Endothelial cell of umbilical vein (primary cell): ENCODE measurements around the gene E2F2. TPM values are rescaled to one million over a fixed set of nuclear protein-coding genes. Genes with fewer than 3 reads are reported as not detected.

ENCODE experiments used
- BruUV-seq: library from RNA; stranded (reverse); fragments of 400-500 nt; replicated peaks from 2 replicates; lab custom pipeline; 2021; lab: Mats Ljungman, UMichigan
- CTCF ChIA-PET: fragments of 300-600, 350-600 bp; sonication (Branson Sonifier 250); formaldehyde crosslinking; loops from one replicate; lab custom pipeline; 2021; ENCODE audit warnings: antibody characterized with exemption, inconsistent platforms; lab: Charles Lee
- POLR2A ChIA-PET: fragments of 300-600, 350-600 bp; sonication (Branson Sonifier 250); formaldehyde crosslinking; loops from one replicate; lab custom pipeline; 2021; ENCODE audit warnings: antibody characterized with exemption, inconsistent platforms; lab: Charles Lee
- DNase-seq: peaks from one replicate; pipeline ENCODE4 v3.0.0-alpha.2; 2011; ENCODE audit warnings: low read depth, low spot score
- FAIRE-seq: peaks from 2 replicates; lab custom pipeline; 2011; peaks lifted over from hg19 to GRCh38; lab: Jason Lieb, UNC
- H2AFZ ChIP-seq: 2 replicates; pipeline ENCODE4 v1.6.0; 2012; ENCODE audit warnings: low read depth, low read length, control low read depth, inconsistent platforms
- H3K27ac ChIP-seq: 2 replicates; pipeline ENCODE4 v1.5.1; 2011; ENCODE audit warnings: low read depth, mild to moderate bottlenecking, control low read depth, low read length, moderate library complexity; ENCODE audit not compliant: insufficient read depth
- H3K27me3 ChIP-seq, 2 experiments: 2 replicates each; pipeline versions ENCODE4 v1.6.0 to v1.6.1; 2011; ENCODE audit warnings: low read length in 2 of 2, mixed read lengths in 1 of 2; ENCODE audit not compliant: control insufficient read depth in 2 of 2, insufficient read depth in 2 of 2
- H3K36me3 ChIP-seq, 2 experiments: 2 replicates in 1 of 2; 3 replicates in 1 of 2; pipeline ENCODE4 v1.5.1; 2011; ENCODE audit warnings: low read length in 2 of 2, mild to moderate bottlenecking in 1 of 2, moderate library complexity in 1 of 2; ENCODE audit not compliant: control insufficient read depth in 2 of 2, insufficient read depth in 2 of 2; ENCODE audit errors: extremely low read depth in 1 of 2
- H3K4me1 ChIP-seq: 3 replicates; pipeline ENCODE4 v1.5.1; 2011; ENCODE audit warnings: mild to moderate bottlenecking, low read length; ENCODE audit not compliant: control insufficient read depth, insufficient read depth; ENCODE audit errors: extremely low read depth
- H3K4me2 ChIP-seq: 2 replicates; pipeline ENCODE4 v1.6.1; 2011; ENCODE audit warnings: low read length, control low read depth, mixed read lengths; ENCODE audit not compliant: insufficient read depth
- H3K4me3 ChIP-seq, 3 experiments: fragments of 200-600 bp in 1 of 3; sonication (generic), shearing (Covaris generic) in 1 of 3; replicated peaks in 1 of 3; 2 replicates each; pipeline ENCODE4 v1.5.1; 2011 to 2016; ENCODE audit warnings: control low read depth in 3 of 3, low read length in 3 of 3, mild to moderate bottlenecking in 2 of 3, inconsistent platforms in 1 of 3, low read depth in 1 of 3, moderate library complexity in 1 of 3; ENCODE audit not compliant: insufficient read depth in 1 of 3
- H3K79me2 ChIP-seq: 2 replicates; pipeline ENCODE4 v1.6.0; 2012; ENCODE audit warnings: low read length, inconsistent platforms; ENCODE audit not compliant: control insufficient read depth, insufficient read depth
- H3K9ac ChIP-seq: replicated peaks from 2 replicates; pipeline ENCODE3; 2011; ENCODE audit warnings: low read length, control low read depth; ENCODE audit not compliant: insufficient read depth; ENCODE audit errors: extremely low read depth
- H3K9me1 ChIP-seq: replicated peaks from 3 replicates; pipeline ENCODE4 v1.6.0; 2011; ENCODE audit warnings: mild to moderate bottlenecking, low read length; ENCODE audit not compliant: control insufficient read depth, insufficient read depth; ENCODE audit errors: extremely low read depth
- H3K9me3 ChIP-seq: replicated peaks from 2 replicates; pipeline ENCODE4 v1.5.1; 2012; ENCODE audit warnings: low read length, inconsistent platforms; ENCODE audit not compliant: control insufficient read depth, insufficient read depth
- H4K20me1 ChIP-seq: replicated peaks from 2 replicates; pipeline ENCODE3; 2011; ENCODE audit warnings: mild to moderate bottlenecking, low read length; ENCODE audit not compliant: control insufficient read depth, insufficient read depth; ENCODE audit errors: extremely low read depth
- CTCF ChIP-seq, 2 donors: IDR thresholded peaks; 1 replicate in 1 of 2; 2 replicates in 1 of 2; pipeline ENCODE4 v1.5.1; 2011; ENCODE audit warnings: low read length in 2 of 2, mild to moderate bottlenecking in 2 of 2, moderate library complexity in 2 of 2, control low read depth in 1 of 2, inconsistent platforms in 1 of 2, low read depth in 1 of 2; ENCODE audit not compliant: insufficient read depth in 1 of 2; ENCODE audit errors: extremely low read depth in 1 of 2
- dilution Hi-C: fragments of 300-500 bp; cut with MboI; formaldehyde crosslinking; loops from one replicate; pipeline ENCODE4 v1.15.0; 2019; ENCODE audit warnings: low sequenced_read_pairs; ENCODE audit not compliant: extremely low pct_ligation_motif_present
- intact Hi-C: fragments of 100-400 bp; cut with micrococcal nuclease; formaldehyde crosslinking; loops from one replicate; pipeline ENCODE4 v1.10.0; 2022
- polyA plus RNA-seq, 4 experiments: library from polyadenylated mRNA; depleted of rRNA in 3 of 4; stranded (reverse) in 3 of 4; unstranded in 1 of 4; fragments of >200 nt; gene quantifications; 2 replicates each; pipeline versions ENCODE4 v1.2.1 to v1.2.3, GENCODE V29; 2011 to 2012; ENCODE audit warnings: missing spikeins in 1 of 4
- total RNA-seq: library from RNA; stranded (reverse); gene quantifications from 2 replicates; pipeline ENCODE4 v1.2.3, GENCODE V29; 2021

Gene E2F2
- total and polyA plus RNA-seq, 2 donors (not counting 3 experiments of a cell fraction or from before 2014, with no cell fraction given), result 1.1 to 5.6 TPM

GRCh38 chr1:23478896-23479665 is 52.0 kb downstream of the E2F2 start:
- Histone ChIP-seq H3K4me2 (no peak overlapping the region), H3K79me2 (no peaks in the 10 kb centered on the region)

More at GRCh38 chr1:23478896-23479665, 52.0 kb downstream of the E2F2 start:
- Histone ChIP-seq H2AFZ (no peak overlapping the region), H3K9me1 (no peaks in the 10 kb centered on the region), H3K27ac (no peak overlapping the region), H4K20me1 (no peaks in the 10 kb centered on the region), H3K27me3 (no peaks in the 10 kb centered on the region), H3K9me3 (no peaks in the 10 kb centered on the region), H3K4me3 (no peak overlapping the region), H3K9ac (no peak overlapping the region), H3K4me1 (peaks cover 5% of the 10 kb centered on the region), H3K36me3 (no peaks in the 10 kb centered on the region)
- ChIA-PET CTCF (interaction anchor here (0.8 kb wide), 1 partner anchor 18 kb away, joined by 3 read pairs; no protein-coding TSS in a partner anchor), POLR2A (no interaction called here)
- intact Hi-C loops (no loop called here), dilution Hi-C loops (no loop called here)
- FAIRE-seq, result no peak
- TF ChIP-seq CTCF (IDR thresholded peaks at IDR 0.05; ENCODE audit: extremely low read depth in 1 of 2, insufficient read depth in 1 of 2, low read depth in 1 of 2, low read length in 2 of 2), result no peak
- DNase-seq, result peak; percentile 18
- no TSS peak for BruUV-seq
